HG03280 (cell line): ENCODE results near the gene GMDS.
"Not testable (repeated sequence)": the region's sequence is repeated elsewhere in the genome, so short reads cannot be mapped to it uniquely, and the experiment has no call there.

ENCODE experiments used
- ATAC-seq: cut with Tn5 transposase; IDR thresholded peaks from one replicate; pipeline ENCODE4 v1.9.1; 2021; ENCODE audit warnings: mild to moderate bottlenecking, moderate library complexity; ENCODE audit not compliant: unreplicated experiment

GMDS gene

GRCh38 chr6:1703091-1703855 lies 542.1 kb downstream of the GMDS start:
- ATAC-seq = no peak

DNA sequence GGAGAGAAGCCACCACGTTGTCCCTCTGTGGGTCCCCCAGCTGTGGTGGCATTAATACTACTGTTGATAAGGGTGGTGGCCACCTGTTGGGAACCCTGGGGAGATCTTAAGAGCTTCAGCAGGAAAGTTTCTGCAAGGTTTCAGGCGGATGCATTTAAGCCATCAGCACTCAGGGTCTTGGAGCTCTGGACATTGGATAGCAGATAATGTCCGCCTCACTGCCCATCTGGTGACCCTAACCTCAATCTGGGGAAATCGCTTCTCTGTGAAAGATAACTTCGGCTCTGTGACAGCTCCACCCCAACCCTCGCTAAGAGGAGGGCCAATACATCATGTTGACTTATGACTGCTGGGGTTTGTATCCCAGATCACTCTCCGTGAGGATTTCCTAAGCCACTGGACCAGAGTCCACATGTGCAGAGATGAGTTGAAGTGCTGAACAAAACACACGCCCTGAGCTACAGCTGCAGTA lies 542.8 kb downstream of the GMDS start:
- ATAC-seq = no peak

DNA sequence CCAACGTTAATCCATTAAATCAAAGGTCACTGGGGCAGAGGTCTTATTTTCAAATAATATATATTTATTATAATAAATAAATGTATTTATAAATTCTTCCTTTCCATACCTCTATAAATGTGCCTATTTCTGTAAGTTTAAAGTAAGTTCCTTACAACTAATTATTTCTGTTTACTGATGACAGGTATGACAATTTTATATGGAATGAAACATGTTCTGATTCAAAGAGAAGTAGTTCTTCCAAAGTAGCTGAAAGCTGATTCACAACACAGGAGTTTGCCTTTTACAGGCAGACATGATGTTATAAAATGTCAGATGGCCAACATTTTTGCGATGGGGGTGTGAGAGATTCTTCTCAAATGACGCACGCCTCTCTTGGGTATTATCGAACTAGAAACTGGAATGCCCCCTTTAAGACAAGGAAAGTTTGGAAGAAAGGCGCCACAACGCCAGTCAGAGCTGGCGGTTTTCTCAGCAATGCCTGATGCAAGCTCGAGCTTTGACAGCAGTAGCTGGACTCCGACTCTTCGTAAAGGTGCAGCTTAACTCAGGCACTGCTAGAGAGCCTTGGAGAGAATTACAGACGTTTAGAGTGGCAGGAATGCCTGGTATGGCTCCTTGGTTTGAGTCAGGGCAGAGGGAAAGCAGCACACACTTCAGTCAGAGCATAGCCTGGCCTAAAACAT lies 543.6 kb downstream of the GMDS start:
- no peak for ATAC-seq

GRCh38 chr6:1700278-1700967 lies 545.0 kb downstream of the GMDS start:
- no peak for ATAC-seq

GRCh38 chr6:1698527-1698926 lies 546.9 kb downstream of the GMDS start:
- no peak for ATAC-seq

- ATAC-seq = no peak
Measured at GRCh38 chr6:1697688-1698351, 547.6 kb downstream of the GMDS start.

GRCh38 chr6:1696463-1696850 lies 548.9 kb downstream of the GMDS start:
- ATAC-seq = no peak

DNA sequence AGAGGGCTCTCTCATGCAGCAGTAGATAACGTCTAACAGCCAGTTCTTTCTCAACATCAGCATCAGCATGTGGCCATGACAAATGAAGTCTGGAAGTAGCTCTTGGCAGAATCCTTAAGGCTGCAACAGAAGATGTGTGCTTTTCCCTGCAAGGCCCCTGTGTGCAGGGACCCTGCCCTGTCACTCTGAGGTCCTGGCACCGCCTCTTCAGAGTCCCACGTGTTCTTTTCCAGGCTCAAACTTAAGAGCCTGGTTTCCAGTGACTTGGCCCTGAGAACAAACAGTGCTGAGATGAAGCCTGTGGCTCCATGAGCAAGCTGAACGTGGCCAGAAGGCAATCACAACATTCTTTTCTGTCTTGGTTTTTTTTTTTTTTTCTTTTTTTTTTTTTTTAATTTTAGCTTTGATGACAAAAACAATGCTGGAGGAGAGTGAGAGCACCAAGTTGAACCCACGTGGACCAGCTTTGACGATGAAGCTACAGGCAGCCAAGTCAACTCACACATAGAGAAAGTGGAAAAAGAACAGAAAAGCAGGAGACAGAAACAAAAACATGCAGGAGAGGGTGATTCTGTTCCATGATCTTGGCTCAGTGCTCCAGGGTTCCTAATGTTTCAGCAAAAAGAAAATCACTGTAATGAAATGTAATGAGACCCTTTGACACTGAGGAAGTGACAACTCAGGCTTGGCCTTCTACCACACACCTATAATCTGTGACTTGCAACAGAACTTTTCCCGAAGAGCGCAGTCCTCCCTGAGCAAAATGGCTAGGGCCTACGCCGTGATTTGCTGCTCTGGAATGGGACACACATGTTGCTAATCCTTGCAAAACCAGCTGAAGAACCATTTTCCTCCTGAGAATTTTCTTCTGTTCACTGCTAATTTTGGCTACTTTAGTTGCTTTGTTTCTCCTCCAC lies 549.6 kb downstream of the GMDS start:
- no peak for ATAC-seq

DNA sequence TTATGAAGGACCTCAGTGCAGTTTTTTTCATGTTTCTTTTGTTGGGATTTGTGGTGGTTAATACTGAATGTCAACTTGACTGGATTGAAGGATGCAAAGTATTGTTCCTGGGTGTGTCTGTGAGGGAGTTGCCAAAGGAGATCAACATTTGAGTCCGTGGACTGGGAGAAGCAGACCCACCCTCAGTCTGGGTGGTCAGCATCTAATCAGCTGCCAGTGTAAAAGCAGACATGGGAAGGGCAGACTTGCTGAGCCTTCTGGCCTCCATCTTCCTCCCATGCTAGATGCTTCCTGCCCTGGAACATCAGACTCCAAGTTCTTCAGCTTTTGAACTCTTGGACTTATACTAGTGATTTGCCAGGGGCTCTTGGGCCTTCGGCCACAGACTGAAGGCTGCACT lies 553.6 kb downstream of the GMDS start:
- ATAC-seq = not testable (repeated sequence)

DNA sequence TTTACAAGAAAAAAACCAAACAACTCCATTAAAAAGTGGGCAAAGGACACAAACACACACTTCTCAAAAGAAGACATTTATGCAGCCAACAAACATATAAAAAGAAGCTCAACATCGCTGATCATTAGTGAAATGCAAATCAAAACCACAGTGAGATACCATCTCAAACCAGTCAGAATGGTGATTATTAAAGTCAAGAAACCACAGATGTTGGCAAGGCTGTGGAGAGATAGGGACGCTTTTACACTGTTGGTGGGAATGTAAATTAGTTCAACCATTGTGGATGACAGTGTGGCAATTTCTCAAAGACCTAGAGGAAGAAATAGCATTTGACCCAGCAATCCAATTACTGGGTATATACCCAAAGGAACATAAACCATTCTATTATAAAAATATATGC lies 554.7 kb downstream of the GMDS start:
- ATAC-seq = not testable (repeated sequence)

DNA sequence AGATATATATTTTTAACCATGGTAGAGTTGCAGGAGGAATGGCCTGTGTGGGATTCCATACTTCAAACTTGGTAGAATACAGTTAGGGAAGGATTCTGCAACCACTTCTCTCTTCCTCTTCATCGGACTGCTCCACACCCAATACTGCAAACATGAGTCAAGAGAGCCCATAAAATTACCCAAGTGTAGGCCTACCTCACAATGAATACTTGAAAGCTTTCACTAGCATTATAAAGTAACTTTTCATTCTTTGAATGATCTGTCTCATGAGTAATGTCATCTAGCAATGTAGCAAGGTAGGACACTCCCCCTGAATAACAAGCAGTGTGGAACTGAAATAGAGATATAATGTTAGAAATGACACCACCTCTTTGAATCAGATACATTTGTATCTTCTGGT lies 556.3 kb downstream of the GMDS start:
- ATAC-seq = no peak

GRCh38 chr6:1688396-1688795 lies 557.0 kb downstream of the GMDS start:
- no peak for ATAC-seq

DNA sequence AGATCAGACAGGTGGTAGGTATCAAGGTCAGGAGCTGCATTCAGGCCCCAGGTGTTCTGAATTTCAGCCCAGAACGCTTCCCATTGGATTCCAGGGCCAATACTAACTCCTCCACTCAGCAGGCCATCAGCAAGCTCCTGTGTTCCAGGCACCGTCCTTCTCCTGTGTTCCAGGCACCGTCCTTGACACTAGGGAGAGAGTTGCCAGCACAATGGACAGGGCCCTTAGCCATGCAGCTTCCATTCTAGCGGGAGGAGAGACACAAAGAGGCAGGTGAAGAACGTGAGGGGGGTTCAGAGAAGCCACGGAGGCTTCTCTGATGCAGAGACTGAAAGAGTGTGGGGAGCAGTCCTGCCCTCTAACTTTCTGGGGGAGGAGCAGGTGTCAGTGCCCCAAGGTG lies 558.0 kb downstream of the GMDS start:
- no peak for ATAC-seq

DNA sequence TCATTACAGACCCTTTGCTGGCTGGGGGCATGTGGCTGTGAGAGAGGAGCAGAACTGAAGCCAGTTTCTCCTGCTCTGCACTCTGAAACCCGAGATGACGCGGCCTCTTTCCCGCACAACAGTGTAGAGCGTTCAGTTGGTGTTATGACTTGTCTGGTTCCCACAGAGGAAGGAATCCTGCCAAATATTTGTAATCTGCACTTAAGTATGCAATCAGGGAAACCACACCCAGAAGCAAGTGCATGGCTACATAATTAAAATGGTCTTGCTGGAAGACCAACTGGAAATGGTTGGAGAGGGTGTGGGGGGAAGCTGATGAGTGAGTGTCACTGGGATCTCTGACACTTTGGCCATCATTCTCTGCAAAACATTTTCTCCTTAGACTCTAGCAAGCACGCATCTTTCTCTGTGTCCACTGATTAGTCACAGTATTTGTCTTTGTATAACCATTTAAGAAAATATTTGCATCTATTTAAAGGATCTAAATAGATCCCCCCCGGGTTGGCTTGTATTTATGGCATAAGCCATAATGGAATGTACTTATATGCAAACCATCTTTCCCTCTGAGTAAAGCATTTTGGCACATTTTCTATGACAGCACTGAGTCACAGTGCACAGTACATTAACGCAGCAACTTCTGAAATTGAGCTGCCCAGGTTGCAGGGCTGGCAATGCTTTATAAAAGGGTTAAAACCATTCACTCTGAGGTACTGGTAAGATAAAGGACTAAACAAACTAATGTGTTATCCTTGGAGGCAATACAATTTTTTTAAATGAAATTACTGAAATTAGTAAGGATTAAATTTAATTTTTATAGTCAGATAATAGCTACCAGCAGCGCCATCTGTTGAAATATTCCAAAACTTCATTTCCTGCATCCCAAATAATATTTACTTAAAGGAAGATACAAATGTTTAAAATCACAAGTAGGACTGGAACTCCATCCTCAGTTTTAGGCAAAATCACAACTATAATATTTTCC lies 559.0 kb downstream of the GMDS start:
- no peak for ATAC-seq

DNA sequence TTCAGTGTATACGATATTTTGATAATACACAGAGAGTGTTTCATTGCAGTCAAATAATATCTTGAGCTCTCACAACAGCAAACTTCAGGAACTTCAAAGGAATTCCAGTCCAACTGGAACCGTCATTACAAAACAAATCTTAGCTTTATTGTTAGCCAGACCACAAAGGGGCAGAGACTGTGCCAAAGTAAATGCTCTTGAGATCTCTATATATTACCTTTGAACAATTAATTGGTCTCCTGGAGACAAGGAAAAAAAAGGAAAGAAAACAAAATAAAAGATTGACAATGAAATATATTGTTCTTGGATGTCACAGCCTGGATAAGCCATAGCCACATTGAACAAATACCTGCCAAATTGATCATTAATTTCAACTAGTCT lies 565.7 kb downstream of the GMDS start:
- no peak for ATAC-seq

GRCh38 chr6:1679031-1679687 lies 566.2 kb downstream of the GMDS start:
- ATAC-seq = no peak

GRCh38 chr6:1678201-1678600 lies 567.2 kb downstream of the GMDS start:
- no peak for ATAC-seq

GRCh38 chr6:1672379-1672778 lies 573.0 kb downstream of the GMDS start:
- ATAC-seq = no peak
